Activated T-helper 17 cell treated with anti-CD3 and anti-CD28 coated beads, Interleukin-2, amount 50 U/mL, for 72 hours (primary cell): ENCODE measurements around the gene GRID2IP. TPM values are rescaled to one million over a fixed set of nuclear protein-coding genes. Genes with fewer than 3 reads are reported as not detected.

Experiments used
- ATAC-seq: fragments of 150-1000 bp; cut with Tn5 transposase; replicated peaks from 2 replicates; pipeline ENCODE4 v1.10.0; 2021; ENCODE audit warnings: mild to moderate bottlenecking, moderate library complexity
- H3K27ac Mint-ChIP-seq: one replicate; pipeline ENCODE4 v1.8.0; 2022; ENCODE audit warnings: mixed read lengths
- H3K27me3 Mint-ChIP-seq: one replicate; pipeline ENCODE4 v1.8.0; 2022; ENCODE audit warnings: mixed read lengths
- H3K36me3 Mint-ChIP-seq: one replicate; pipeline ENCODE4 v1.8.0; 2022; ENCODE audit warnings: low read depth, mild to moderate bottlenecking, mixed read lengths
- H3K4me1 Mint-ChIP-seq: one replicate; pipeline ENCODE4 v1.8.0; 2022; ENCODE audit warnings: mixed read lengths
- H3K4me3 Mint-ChIP-seq: one replicate; pipeline ENCODE4 v1.8.0; 2022; ENCODE audit warnings: mild to moderate bottlenecking, mixed read lengths
- H3K9me3 Mint-ChIP-seq: one replicate; pipeline ENCODE4 v1.8.0; 2022; ENCODE audit warnings: mixed read lengths
- total RNA-seq, 2 donors: library from RNA; stranded (reverse); gene quantifications; one replicate each; pipeline ENCODE4 v1.2.3, GENCODE V29; 2022

Gene GRID2IP
- total RNA-seq, 2 donors from 2014 or later, result 0.26 to 0.32 TPM

DNA sequence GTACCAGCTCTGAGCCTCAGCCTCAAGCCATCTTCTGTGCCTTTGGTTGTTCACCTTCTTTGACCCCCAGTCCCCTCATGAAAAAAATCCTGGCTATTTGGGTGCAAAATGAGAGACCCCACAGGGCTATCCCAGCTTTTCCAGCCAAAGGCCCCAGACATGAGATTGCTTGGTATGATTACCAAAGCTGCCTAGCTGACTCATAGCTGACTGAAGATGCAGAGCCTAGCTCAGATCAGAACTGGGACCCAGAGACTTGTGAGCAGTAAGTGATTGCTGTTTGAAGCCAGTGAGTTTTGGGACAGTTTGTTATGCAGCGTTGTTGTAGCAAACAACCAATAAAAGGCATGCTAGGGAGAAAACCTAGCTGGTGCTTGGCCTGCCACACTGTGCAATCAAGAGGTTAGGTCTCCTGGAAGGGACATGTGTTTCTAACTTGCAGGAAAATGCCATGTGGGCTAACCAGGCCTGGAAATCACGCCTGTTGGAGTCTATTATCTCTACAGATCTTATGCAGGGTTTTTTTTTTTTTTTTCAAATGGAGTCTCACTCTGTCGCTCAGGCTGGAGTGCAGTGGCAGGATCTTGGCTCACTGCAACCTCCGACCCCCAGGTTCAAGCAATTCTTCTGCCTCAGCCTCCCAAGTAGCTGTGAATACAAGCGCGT lies 55.5 kb downstream of the GRID2IP start:
- Mint-ChIP-seq H3K9me3 (no peaks in the 10 kb centered on the region), H3K27me3 (no peaks in the 10 kb centered on the region), H3K27ac (no peak overlapping the region)

DNA sequence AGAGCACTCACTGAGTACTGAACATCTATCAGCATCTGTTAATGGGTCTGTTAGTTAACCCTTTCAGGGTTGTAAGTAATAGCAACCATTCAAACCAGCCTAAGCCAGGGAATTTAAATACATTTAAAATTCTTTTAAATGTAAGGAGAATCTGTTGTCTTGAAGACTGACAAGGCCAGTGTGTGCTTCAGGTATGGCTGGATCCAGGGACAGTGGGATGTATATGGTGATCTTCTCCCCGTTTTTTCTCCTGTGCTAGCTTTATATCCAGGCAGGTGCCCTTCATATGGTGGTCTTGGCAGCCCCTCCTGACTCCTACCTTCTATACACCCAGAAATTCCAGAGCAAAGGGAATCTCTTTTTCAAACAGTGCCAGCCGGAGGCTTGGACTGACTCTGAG lies 56.9 kb downstream of the GRID2IP start:
- ATAC-seq, result no peak
- Mint-ChIP-seq H3K4me1 (no peaks in the 10 kb centered on the region), H3K36me3 (no peaks in the 10 kb centered on the region), H3K27ac (no peak overlapping the region), H3K4me3 (no peak overlapping the region), H3K27me3 (no peaks in the 10 kb centered on the region), H3K9me3 (no peaks in the 10 kb centered on the region)

More for the DNA sequence above, 55.5 kb downstream of the GRID2IP start:
- peak; percentile 9 for ATAC-seq
- H3K4me1 Mint-ChIP-seq, result no peaks in the 10 kb centered on the region
- no peaks in the 10 kb centered on the region for H3K36me3 Mint-ChIP-seq
- H3K4me3 Mint-ChIP-seq, result no peak overlapping the region

- Mint-ChIP-seq H3K4me1 (no peaks in the 10 kb centered on the region), H3K27me3 (no peaks in the 10 kb centered on the region), H3K4me3 (no peak overlapping the region), H3K9me3 (no peaks in the 10 kb centered on the region), H3K27ac (no peak overlapping the region), H3K36me3 (no peaks in the 10 kb centered on the region)
- no peak for ATAC-seq
Observed at GRCh38 chr7:6491194-6491593, 60.1 kb downstream of the GRID2IP start.

GRCh38 chr7:6489612-6490011 lies 61.6 kb downstream of the GRID2IP start:
- no peaks in the 10 kb centered on the region for H3K9me3 Mint-ChIP-seq
- no peaks in the 10 kb centered on the region for H3K36me3 Mint-ChIP-seq
- H3K27ac Mint-ChIP-seq, result no peak overlapping the region
- H3K4me3 Mint-ChIP-seq, result no peak overlapping the region
- ATAC-seq, result no peak
- H3K4me1 Mint-ChIP-seq, result peaks cover 1% of the 10 kb centered on the region
- H3K27me3 Mint-ChIP-seq, result no peaks in the 10 kb centered on the region

DNA sequence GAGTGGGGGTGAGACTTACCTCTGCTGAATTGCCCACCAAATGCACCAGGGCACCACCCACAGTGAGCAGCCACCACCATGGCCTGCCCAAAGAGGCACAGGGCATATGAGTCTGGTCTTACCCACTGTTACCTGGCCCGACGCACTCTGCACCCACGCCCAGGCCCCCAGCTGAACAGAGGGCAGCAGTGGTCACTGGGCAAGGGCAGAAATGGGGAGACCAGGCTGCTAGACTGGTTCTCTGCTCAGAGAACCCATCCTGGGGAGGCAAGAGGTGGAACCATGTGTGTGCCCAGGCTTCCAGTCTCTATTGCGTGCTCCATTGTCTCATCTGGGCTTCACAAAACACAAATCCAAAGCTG lies 64.1 kb downstream of the GRID2IP start:
- Mint-ChIP-seq H3K36me3 (peaks cover 13% of the 10 kb centered on the region), H3K9me3 (no peaks in the 10 kb centered on the region), H3K4me3 (no peak overlapping the region), H3K27me3 (no peaks in the 10 kb centered on the region), H3K27ac (no peak overlapping the region), H3K4me1 (peaks cover 4% of the 10 kb centered on the region)
- no peak for ATAC-seq

DNA sequence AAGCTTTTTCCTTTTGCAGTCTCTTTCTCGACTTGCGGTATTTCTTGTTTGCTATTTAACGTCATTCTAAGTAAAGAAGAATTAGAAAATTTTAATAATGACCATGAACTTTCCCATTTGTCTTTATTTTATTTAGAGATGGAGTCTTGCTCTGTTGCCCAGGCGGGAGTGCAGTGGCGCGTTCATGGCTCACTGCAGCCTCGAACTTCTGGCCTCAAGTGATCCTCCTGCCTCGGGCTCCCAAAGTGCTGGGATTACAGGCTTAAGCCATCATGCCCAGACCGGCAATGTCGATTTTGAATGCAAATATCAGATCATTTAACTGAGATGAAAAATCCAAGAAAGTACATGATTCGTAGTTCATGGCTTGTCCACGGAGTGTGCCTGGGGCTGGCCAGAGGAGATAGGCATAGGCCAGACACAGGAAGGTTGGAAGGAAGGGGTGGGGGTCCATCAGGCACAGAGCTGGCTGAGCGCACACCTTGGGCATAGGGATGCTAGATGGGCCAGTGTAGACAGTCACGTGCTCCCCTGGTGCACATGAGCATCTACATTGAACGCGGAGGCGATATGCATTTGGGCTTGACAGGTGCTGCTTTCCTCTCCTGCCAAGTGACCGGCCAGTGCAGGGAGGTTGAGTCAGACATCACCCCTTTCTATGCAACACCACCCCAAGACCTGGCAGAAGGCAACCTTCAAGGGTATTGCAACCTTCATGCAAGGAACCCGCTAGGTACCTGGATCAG lies 64.7 kb downstream of the GRID2IP start:
- H3K4me1 Mint-ChIP-seq, result peaks cover 6% of the 10 kb centered on the region
- H3K27me3 Mint-ChIP-seq, result no peaks in the 10 kb centered on the region

GRCh38 chr7:6482743-6483119 lies 68.5 kb downstream of the GRID2IP start:
- Mint-ChIP-seq H3K27ac (peak overlapping the region; percentile 92), H3K27me3 (no peaks in the 10 kb centered on the region), H3K9me3 (no peaks in the 10 kb centered on the region), H3K36me3 (peaks cover 56% of the 10 kb centered on the region), H3K4me3 (peak overlapping the region; percentile 85), H3K4me1 (peaks cover 26% of the 10 kb centered on the region)
- no peak for ATAC-seq

More for the DNA sequence above, 64.7 kb downstream of the GRID2IP start:
- no peak for ATAC-seq
- Mint-ChIP-seq H3K4me3 (no peak overlapping the region), H3K9me3 (no peaks in the 10 kb centered on the region), H3K27ac (no peak overlapping the region), H3K36me3 (peaks cover 19% of the 10 kb centered on the region)

- H3K36me3 Mint-ChIP-seq, result peaks cover 60% of the 10 kb centered on the region
- no peaks in the 10 kb centered on the region for H3K9me3 Mint-ChIP-seq
- no peak for ATAC-seq
- H3K4me1 Mint-ChIP-seq, result peaks cover 30% of the 10 kb centered on the region
- peak overlapping the region; percentile 85 for H3K4me3 Mint-ChIP-seq
- no peaks in the 10 kb centered on the region for H3K27me3 Mint-ChIP-seq
- H3K27ac Mint-ChIP-seq, result no peak overlapping the region
Observed at GRCh38 chr7:6482307-6482706, 69.0 kb downstream of the GRID2IP start.

DNA sequence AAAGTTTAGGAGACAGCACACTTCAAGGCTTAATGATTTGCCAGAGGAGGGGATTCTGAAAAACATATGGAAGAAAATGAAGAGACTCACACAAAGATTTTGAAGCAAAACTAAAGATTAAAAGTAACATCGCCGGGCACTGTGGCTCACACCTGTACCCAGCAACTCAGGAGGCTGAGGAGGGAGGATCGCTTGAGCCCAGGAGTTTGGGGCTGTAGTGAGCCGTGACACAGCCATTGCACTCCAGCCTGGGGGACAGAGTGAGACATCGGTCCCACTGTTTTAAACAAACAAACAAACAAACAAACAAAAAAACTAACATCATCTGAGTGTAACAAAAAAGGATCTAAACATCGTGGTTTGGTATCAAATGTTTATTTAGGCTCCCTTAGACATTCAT lies 69.8 kb downstream of the GRID2IP start:
- Mint-ChIP-seq H3K27me3 (no peaks in the 10 kb centered on the region), H3K4me3 (peak overlapping the region; percentile 85), H3K4me1 (peaks cover 32% of the 10 kb centered on the region), H3K36me3 (peaks cover 66% of the 10 kb centered on the region), H3K9me3 (no peaks in the 10 kb centered on the region), H3K27ac (peak overlapping the region; percentile 24)
- ATAC-seq, result no peak

DNA sequence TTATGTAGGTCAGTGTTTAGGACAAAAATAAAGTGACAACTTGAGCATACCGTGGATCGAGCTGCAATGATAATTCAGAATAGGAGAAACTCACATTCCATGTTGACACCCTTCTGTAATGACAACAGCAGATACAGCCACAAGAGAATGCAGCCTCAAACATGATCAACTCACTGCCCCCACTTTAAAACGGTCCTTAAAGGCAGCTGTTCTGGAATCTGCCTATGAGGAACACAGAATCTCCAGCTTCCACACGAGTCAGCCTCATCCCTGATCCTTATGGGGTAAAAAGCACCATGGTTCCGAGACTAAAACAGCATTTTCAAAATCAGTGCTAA lies 71.0 kb downstream of the GRID2IP start:
- peak overlapping the region; percentile 85 for H3K4me3 Mint-ChIP-seq
- H3K9me3 Mint-ChIP-seq, result no peaks in the 10 kb centered on the region
- H3K27me3 Mint-ChIP-seq, result no peaks in the 10 kb centered on the region
- H3K36me3 Mint-ChIP-seq, result peaks cover 76% of the 10 kb centered on the region
- peaks cover 39% of the 10 kb centered on the region for H3K4me1 Mint-ChIP-seq
- no peak for ATAC-seq
- H3K27ac Mint-ChIP-seq, result peak overlapping the region; percentile 33

GRCh38 chr7:6479067-6479466 lies 72.2 kb downstream of the GRID2IP start:
- peaks cover 86% of the 10 kb centered on the region for H3K36me3 Mint-ChIP-seq
- no peak for ATAC-seq

DNA sequence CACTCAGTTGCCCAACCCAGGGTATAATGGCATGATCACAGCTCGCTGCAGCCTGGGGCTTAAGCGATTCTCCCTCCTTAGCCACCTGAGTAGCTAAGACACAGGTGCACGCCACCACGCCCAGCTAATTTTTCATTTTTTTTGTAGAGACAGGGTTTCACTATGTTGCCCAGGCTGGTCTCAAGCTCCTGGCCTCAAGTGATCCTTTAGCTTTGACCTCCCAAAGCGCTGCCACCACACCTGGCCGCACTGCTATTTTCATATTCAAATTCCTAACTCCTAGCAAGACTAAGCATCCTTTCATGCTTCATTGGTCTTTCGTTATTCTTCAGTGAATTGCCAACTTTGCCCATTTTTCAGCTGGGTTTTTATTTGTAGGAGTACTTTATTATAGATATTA lies 73.1 kb downstream of the GRID2IP start:
- Mint-ChIP-seq H3K4me1 (peaks cover 35% of the 10 kb centered on the region), H3K27me3 (no peaks in the 10 kb centered on the region), H3K27ac (no peak overlapping the region), H3K36me3 (peaks cover 92% of the 10 kb centered on the region), H3K9me3 (no peaks in the 10 kb centered on the region), H3K4me3 (no peak overlapping the region)
- ATAC-seq, result no peak

More at GRCh38 chr7:6479067-6479466, 72.2 kb downstream of the GRID2IP start:
- Mint-ChIP-seq H3K27ac (peak overlapping the region; percentile 33), H3K27me3 (no peaks in the 10 kb centered on the region), H3K9me3 (no peaks in the 10 kb centered on the region), H3K4me1 (peaks cover 35% of the 10 kb centered on the region), H3K4me3 (peak overlapping the region; percentile 85)

DNA sequence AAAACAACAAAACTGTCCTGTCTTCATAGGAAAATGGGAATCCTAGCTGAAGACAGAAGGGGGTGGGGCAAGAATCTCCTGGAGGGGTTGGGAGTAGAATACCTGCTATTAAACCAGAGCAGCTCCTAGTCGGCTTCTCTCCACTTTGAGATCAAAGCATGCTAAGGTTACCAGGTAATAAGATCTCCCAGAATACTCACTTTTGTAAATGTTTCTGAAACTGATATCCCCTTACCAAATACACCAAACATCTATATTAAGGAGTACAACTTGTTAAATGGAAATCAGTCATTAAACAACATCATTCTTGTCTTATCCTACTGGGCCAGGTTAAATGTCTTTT lies 74.0 kb downstream of the GRID2IP start:
- ATAC-seq, result no peak
- Mint-ChIP-seq H3K27me3 (no peaks in the 10 kb centered on the region), H3K27ac (peak overlapping the region; percentile 75), H3K36me3 (peaks cover 89% of the 10 kb centered on the region), H3K4me3 (no peak overlapping the region), H3K9me3 (no peaks in the 10 kb centered on the region), H3K4me1 (peaks cover 35% of the 10 kb centered on the region)

- Mint-ChIP-seq H3K27me3 (no peaks in the 10 kb centered on the region), H3K4me3 (peak overlapping the region; percentile 40), H3K27ac (peak overlapping the region; percentile 75), H3K9me3 (no peaks in the 10 kb centered on the region), H3K4me1 (peaks cover 34% of the 10 kb centered on the region), H3K36me3 (peaks cover 89% of the 10 kb centered on the region)
- no peak for ATAC-seq
Observed at GRCh38 chr7:6476596-6477317, 74.5 kb downstream of the GRID2IP start.
